ENCODE measurements around the gene CCDC78. TPM values are rescaled to one million over a fixed set of nuclear protein-coding genes. Genes with fewer than 3 reads are reported as not detected.

CCDC78 gene
- total RNA-seq, 1 experiment from 2014 or later: 3.5 TPM

- CTCF ChIA-PET: interaction anchor here (0.6 to 1.0 kb wide), 3 partner anchors 13 to 93 kb away, joined by 4 to 6 read pairs (median 4); no protein-coding TSS in a partner anchor
- no peaks in the 10 kb centered on the region for H3K9me3 ChIP-seq
- peak within 1 kb of the TSS; percentile 71 for H3K4me3 Mint-ChIP-seq (ENCODE audit: unreplicated experiment)
- peak within 1 kb of the TSS; percentile 61 for H3K27ac Mint-ChIP-seq (ENCODE audit: unreplicated experiment)
- DNase-seq: peak; percentile 88 to 94
- BruUV-seq (replicated peaks): TSS peak; percentile 75
- H3K27me3 ChIP-seq (replicated peaks; ENCODE audit: control insufficient read depth, insufficient read depth, low read length): no peaks in the 10 kb centered on the region
- POLR2A ChIA-PET: interaction anchor here (0.5 to 1.6 kb wide), 4 partner anchors 13 to 71 kb away, joined by 3 to 10 read pairs (median 4); partner anchors contain the start of genes CHTF18 and RPUSD1
- peak within 1 kb of the TSS; percentile 69 for H3K4me3 ChIP-seq (ENCODE audit: low read depth, low read length)
- H3K9me3 Mint-ChIP-seq (ENCODE audit: unreplicated experiment): no peaks in the 10 kb centered on the region
- no peaks in the 10 kb centered on the region for H3K4me1 Mint-ChIP-seq (ENCODE audit: low read depth, unreplicated experiment)
- TF ChIP-seq CTCF (IDR thresholded peaks at IDR 0.05; ENCODE audit: insufficient read depth in 1 of 2, low read depth in 1 of 2, low read length in 1 of 2, severe bottlenecking in 1 of 2, unreplicated experiment in 1 of 2): peak; percentile 64 to 87
- no peaks in the 10 kb centered on the region for H3K27me3 Mint-ChIP-seq (ENCODE audit: insufficient read depth, unreplicated experiment)
- H3K4me1 ChIP-seq: no peaks in the 10 kb centered on the region
- peaks cover 29% of the 10 kb centered on the region for H3K36me3 Mint-ChIP-seq (ENCODE audit: insufficient read depth, unreplicated experiment)
- H3K36me3 ChIP-seq (ENCODE audit: control insufficient read depth, insufficient read depth, low read length): no peaks in the 10 kb centered on the region; the same call in 1 of the 2 replicates
- intact Hi-C loops (cut with micrococcal nuclease; ENCODE audit: unreplicated experiment): loop anchor here (5.0 kb wide), 1 partner anchor 46 kb away; the partner anchor contains the start of genes CHTF18 and RPUSD1
Measured at GRCh38 chr16:740764-741505, 14.7 kb upstream of the CCDC78 start, which contains the start of gene CIAO3. Gene CIAO3 (minus strand): TSS chr16:740997. CDS start chr16:740985, 12 bp downstream.

DNA sequence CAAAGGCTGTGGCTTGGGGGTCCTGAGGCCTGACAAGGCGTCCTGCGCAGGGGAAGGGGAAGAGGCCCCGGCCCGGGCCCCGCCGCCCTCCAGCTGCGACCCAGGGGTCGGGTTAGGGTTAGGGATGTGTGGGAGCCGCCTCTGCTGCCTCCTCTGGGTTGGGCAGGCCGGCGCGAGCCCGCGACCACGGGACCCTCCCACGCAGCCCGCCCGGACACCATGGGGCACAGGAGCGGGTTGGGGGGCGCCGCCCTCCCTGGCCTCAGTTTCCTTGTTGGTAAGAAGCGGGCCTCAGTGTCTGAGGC is 14.2 kb upstream of the CCDC78 start:
- Histone ChIP-seq H3K27me3 (replicated peaks; ENCODE audit: control insufficient read depth, insufficient read depth, low read length) (no peaks in the 10 kb centered on the region), H3K4me1 (no peaks in the 10 kb centered on the region), H3K36me3 (ENCODE audit: control insufficient read depth, insufficient read depth, low read length) (no peaks in the 10 kb centered on the region; the same call in 1 of the 2 replicates), H3K4me3 (ENCODE audit: low read depth, low read length) (peak overlapping the region; percentile 69), H3K9me3 (no peaks in the 10 kb centered on the region)
- no peak for DNase-seq
- TF ChIP-seq CTCF (IDR thresholded peaks at IDR 0.05; ENCODE audit: insufficient read depth in 1 of 2, low read depth in 1 of 2, low read length in 1 of 2, severe bottlenecking in 1 of 2, unreplicated experiment in 1 of 2): no peak
- intact Hi-C loops (cut with micrococcal nuclease; ENCODE audit: unreplicated experiment): loop anchor here (5.0 kb wide), 1 partner anchor 47 kb away; the partner anchor contains the start of genes CHTF18 and RPUSD1
- no TSS peak for BruUV-seq (replicated peaks)
- ChIA-PET POLR2A (no interaction called here), CTCF (interaction anchor here (0.6 to 0.7 kb wide), 2 partner anchors 13 to 94 kb away, joined by 4 to 6 read pairs; no protein-coding TSS in a partner anchor)
- Mint-ChIP-seq H3K4me1 (ENCODE audit: low read depth, unreplicated experiment) (no peaks in the 10 kb centered on the region), H3K27ac (ENCODE audit: unreplicated experiment) (no peak overlapping the region), H3K9me3 (ENCODE audit: unreplicated experiment) (no peaks in the 10 kb centered on the region), H3K27me3 (ENCODE audit: insufficient read depth, unreplicated experiment) (no peaks in the 10 kb centered on the region), H3K4me3 (ENCODE audit: unreplicated experiment) (peak overlapping the region; percentile 71), H3K36me3 (ENCODE audit: insufficient read depth, unreplicated experiment) (peaks cover 29% of the 10 kb centered on the region)

DNA sequence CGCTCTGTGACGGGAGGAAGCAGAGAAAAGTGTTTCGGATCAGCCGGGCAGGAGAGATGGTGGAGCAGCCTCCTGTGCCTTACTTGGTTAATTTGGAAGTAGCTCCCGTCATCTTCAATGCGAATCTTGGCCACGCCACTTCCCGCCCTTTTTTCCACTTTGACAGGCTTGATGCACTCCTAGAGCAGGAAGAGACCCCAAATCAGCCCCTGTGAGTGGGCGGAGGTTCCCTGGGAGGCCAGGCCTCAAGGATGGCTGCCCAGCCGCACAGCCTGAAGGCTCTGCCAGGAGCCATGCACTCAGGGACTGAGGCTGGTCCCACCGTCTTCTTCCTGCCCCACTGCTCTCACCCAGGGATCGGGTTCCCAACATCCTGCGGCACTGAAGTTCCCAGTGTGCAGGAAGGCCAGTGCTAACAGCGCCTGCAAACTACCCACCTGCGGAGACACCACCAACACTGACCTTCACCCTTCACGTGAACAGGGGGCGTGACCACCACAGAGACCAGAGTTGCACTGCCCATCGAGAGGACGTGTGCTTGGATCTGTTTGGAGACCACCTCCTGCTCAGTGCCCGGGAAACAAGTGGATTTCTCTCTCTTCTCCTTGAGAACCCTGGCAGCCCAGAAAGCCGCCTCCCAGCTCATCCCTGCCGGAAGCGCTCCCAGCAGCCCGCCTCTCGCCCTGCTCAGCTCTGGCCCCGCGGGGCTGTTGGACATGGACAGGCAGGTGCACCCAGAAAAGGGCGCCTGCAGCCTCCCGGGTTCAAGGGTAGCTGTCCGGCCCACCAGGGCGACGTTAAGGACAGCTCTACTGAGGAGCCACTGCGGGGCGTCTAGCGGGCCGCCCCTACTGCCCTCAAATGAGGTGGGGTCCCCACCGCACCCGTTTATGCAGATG is 13.6 kb upstream of the CCDC78 start:
- POLR2A ChIA-PET: no interaction called here
- no peaks in the 10 kb centered on the region for H3K4me1 ChIP-seq
- CTCF ChIA-PET: interaction anchor here (0.6 to 0.7 kb wide), 2 partner anchors 14 to 95 kb away, joined by 4 to 6 read pairs; no protein-coding TSS in a partner anchor

More for the DNA sequence above, 13.6 kb upstream of the CCDC78 start:
- H3K27me3 Mint-ChIP-seq (ENCODE audit: insufficient read depth, unreplicated experiment): no peaks in the 10 kb centered on the region
- no peaks in the 10 kb centered on the region; the same call in 1 of the 2 replicates for H3K36me3 ChIP-seq (ENCODE audit: control insufficient read depth, insufficient read depth, low read length)
- no peaks in the 10 kb centered on the region for H3K9me3 Mint-ChIP-seq (ENCODE audit: unreplicated experiment)
- intact Hi-C loops (cut with micrococcal nuclease; ENCODE audit: unreplicated experiment): loop anchor here (5.0 kb wide), 1 partner anchor 47 kb away; the partner anchor contains the start of genes CHTF18 and RPUSD1
- no peaks in the 10 kb centered on the region for H3K27me3 ChIP-seq (replicated peaks; ENCODE audit: control insufficient read depth, insufficient read depth, low read length)
- no peak for TF ChIP-seq CTCF (IDR thresholded peaks at IDR 0.05; ENCODE audit: insufficient read depth in 1 of 2, low read depth in 1 of 2, low read length in 1 of 2, severe bottlenecking in 1 of 2, unreplicated experiment in 1 of 2)
- H3K9me3 ChIP-seq: no peaks in the 10 kb centered on the region
- H3K4me3 ChIP-seq (ENCODE audit: low read depth, low read length): peak overlapping the region; percentile 69
- no peak overlapping the region for H3K27ac Mint-ChIP-seq (ENCODE audit: unreplicated experiment)
- no peak for DNase-seq
- H3K4me1 Mint-ChIP-seq (ENCODE audit: low read depth, unreplicated experiment): no peaks in the 10 kb centered on the region
- TSS peak; percentile 62 for BruUV-seq (replicated peaks)
- H3K4me3 Mint-ChIP-seq (ENCODE audit: unreplicated experiment): peak overlapping the region; percentile 71
- peaks cover 32% of the 10 kb centered on the region for H3K36me3 Mint-ChIP-seq (ENCODE audit: insufficient read depth, unreplicated experiment)

All from Caco-2 (cell line).